ENCODE measurements around the gene WARS2.
"Not testable (repeated sequence)": the region's sequence is repeated elsewhere in the genome, so short reads cannot be mapped to it uniquely, and the experiment has no call there.

Gene WARS2

GRCh38 chr1:119139857-119140176 lies 636 bp downstream of the WARS2 start:
- no peak for DNase-seq (ENCODE audit: low read depth in 2 of 2)

DNA sequence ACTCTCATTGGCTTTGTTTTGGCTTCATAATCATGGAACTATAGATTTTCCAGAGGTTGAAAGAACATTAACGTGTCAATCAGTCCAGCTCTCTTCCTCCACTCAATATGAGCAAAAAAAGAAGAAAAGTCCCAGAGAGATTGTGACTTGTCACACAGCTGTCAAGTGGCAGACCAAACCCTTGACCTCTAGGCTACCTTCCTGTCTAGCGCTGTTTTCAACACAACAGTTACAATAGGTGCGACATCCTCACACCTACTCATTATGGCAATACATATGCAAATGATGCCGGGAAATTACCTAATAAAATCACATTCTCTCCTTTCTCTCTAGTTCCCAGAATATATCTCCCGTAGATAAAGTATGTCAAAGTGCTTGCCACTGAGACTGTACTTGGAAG lies 1.1 kb downstream of the WARS2 start:
- no peak for DNase-seq (ENCODE audit: low read depth in 2 of 2)

DNA sequence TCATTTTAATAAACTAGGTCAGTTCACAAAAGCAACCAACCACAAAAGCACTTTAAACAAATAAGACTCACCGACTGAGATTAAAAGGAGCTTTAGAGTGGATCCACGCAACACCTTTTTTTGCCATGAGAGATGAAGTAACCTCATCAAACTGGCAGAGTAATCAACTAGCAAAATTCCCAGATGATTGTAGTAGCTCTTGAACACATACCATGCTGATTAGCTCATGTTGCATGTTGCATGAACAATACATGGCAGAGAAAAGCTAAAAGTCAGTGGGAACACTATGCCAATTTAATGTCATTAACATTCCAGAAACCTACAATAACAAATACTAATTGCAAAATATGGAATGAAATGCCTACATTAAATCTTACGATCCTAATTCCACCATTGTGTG lies 4.1 kb downstream of the WARS2 start:
- no peak for DNase-seq (ENCODE audit: low read depth in 2 of 2)

DNA sequence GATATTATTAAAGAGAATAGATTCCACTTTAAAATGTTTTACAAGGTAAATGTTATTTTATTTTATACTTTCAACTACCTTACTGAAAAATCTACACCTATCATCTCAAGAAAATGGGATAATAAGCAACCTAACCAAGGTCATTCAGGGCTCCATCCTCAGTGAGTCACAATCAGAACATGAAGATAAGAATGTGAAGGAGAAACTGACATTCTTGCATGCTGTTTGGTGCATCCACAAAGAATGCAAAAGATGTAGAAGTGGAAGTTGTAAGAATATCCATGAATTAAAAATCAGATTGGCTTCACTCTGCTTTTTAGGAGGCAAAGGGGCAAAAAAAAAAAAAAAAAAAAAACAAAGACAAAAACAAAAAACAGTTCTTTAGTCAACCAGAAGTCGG lies 6.5 kb downstream of the WARS2 start:
- DNase-seq (ENCODE audit: low read depth in 2 of 2): no peak

DNA sequence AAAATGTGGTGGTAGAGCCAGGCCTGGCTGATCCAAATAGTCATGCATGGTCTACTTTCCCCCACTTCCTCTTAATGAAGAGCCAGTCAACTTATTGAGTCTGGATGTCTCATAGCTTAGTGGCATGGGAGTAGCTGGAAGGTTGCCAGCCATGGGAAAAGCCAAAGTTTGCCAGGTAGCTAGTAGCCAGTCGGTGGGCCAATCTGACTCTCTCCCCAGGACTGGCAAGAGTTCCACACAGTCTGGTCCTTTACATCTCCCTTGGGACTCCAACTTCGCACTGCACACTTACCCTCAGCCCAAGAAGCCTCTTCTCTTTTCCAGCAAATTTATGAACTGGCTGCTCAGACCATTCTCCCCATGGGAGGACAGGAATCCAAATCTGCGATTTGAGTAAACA lies 8.3 kb downstream of the WARS2 start:
- DNase-seq (ENCODE audit: low read depth in 2 of 2): no peak

DNA sequence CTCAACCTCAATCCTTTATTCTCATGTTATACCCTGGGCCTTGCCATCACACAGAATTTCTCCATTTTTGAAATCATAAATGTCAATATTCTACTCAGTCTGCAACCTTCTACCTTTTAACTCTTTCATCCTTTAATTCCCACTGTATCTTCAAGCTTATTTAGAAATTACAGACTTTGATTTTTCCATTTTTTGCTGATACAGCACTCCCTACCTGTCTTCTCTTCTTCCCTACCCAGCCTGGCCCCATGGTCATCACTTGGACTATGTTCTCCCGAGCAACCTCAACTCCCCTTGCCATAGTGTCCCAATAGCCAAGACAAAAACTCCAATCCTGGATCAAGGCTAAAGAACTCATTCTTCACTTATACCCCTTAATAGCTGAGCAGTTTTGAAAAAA lies 14.6 kb downstream of the WARS2 start:
- DNase-seq (ENCODE audit: low read depth in 2 of 2): no peak

GRCh38 chr1:119124764-119125163 lies 15.7 kb downstream of the WARS2 start:
- DNase-seq (ENCODE audit: low read depth in 2 of 2): no peak

DNA sequence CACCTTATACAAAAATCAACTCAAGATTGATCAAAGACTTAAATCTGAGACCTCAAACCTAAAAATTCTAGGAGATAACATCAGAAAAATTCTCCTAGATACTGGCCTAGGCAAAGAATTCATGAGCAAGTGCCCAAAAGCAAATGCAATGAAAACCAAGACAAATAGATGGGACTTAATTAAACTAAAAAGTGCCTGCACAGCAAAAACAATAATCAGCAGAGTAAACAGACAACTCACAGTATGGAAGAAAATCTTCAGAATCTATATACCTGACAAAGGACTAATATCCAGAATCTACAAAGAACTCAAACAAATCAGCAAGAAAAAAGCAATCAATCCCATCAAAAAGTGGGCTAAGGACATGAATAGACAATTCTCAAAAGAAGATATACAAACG lies 18.6 kb downstream of the WARS2 start:
- DNase-seq (ENCODE audit: low read depth in 2 of 2): not testable (repeated sequence)

DNA sequence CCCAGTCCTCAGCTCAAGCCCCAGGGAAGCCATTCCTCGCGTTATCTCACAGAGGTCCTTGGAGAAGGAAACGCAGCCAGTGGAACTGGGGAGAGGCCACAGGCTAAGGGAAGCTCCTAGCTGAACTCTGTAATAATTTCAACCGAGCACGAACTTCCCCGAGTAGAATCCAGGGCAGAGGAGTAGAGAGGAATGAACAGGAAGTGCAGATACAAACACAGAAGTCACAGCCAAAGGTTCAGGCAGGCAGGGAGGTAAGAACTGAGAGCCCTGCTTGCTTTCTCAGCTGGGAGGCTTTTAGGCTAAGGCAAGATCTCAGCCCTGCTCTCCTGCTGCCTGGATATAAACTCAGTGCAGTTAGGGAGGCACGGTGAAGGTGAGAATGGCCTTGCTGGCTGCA lies 23.7 kb downstream of the WARS2 start:
- no peak for DNase-seq (ENCODE audit: low read depth in 2 of 2)

GRCh38 chr1:119115736-119116135 lies 24.7 kb downstream of the WARS2 start:
- no peak for DNase-seq (ENCODE audit: low read depth in 2 of 2)

DNA sequence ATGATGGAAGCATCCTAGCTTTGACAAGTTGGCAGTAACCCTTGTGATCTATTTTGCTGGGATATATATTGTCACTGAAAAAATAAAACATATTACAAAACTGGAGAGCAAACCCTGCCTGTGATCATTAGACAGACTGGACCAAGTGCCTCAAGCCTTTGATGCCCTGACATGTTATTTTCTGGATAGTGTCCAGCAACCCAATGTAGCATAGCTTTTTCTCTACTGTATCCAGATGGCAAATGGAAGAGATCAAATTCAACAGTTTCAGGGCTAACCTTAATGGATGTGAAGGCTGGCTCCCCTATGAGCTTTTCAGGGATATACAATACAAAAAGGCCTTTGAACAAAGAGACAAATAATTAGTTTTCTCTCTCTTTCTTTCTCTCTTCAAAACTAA lies 25.1 kb downstream of the WARS2 start:
- DNase-seq (ENCODE audit: low read depth in 2 of 2): no peak

DNA sequence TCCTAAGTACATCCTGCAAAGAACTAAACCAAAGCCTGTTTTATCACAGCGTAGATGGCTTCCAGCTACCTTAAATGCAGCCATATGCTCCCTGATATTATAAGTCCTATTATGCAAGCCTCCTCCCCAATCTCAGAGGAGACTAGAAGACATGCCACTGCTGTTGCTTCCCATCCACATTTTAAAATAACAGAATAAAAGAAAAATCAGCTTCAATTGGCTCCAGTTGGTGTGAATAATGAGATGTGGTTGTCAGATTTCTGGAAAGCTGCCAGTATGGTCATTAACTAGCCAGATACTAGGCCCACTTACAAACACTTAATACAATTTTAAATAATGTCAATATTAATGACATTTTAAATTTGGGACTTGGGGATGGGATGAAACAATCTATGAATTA lies 25.7 kb downstream of the WARS2 start:
- no peak for DNase-seq (ENCODE audit: low read depth in 2 of 2)

GRCh38 chr1:119112791-119113190 lies 27.7 kb downstream of the WARS2 start:
- DNase-seq (ENCODE audit: low read depth in 2 of 2): no peak

DNA sequence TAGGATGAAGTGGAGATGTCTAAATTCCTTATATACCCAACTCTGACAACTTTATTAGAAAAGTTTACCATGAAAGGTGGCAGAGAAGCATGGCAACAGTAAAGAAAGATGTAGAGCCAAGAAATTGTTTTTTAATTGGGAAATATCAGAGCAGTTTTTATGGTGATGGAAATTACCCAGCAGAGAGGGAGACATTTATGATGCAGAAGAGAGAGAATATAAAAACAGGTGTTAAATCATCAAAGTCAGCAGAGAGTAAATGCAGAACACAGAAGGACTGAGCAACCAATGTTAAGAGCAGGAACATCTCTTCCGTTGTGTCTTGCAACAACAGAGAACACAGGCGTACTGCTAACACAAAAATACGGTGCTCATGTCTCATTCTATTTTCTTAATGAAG lies 28.2 kb downstream of the WARS2 start:
- no peak for DNase-seq (ENCODE audit: low read depth in 2 of 2)

- DNase-seq (ENCODE audit: low read depth in 2 of 2): no peak
These were observed 31.5 kb downstream of the WARS2 start for GRCh38 chr1:119108988-119109387.

DNA sequence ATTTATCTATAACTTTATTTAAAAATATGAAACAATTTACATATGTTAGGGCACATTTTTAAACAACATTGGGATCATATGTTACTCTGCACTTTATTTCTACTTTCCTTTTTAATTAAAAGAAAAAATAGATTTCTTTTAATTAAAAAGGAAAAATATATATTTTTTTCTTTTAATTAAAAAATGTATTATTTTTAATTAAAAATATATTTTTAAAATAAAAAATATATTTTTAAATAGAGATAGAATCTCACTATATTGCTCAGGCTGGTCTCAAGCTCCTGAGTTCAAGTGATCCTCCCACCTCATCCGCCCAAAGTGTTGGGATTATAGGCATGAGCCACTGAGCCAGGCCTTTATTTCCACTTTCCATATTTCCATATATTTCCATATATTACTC lies 36.7 kb downstream of the WARS2 start:
- DNase-seq (ENCODE audit: low read depth in 2 of 2): no peak

GRCh38 chr1:119102051-119102450 lies 38.4 kb downstream of the WARS2 start:
- DNase-seq (ENCODE audit: low read depth in 2 of 2): no peak

DNA sequence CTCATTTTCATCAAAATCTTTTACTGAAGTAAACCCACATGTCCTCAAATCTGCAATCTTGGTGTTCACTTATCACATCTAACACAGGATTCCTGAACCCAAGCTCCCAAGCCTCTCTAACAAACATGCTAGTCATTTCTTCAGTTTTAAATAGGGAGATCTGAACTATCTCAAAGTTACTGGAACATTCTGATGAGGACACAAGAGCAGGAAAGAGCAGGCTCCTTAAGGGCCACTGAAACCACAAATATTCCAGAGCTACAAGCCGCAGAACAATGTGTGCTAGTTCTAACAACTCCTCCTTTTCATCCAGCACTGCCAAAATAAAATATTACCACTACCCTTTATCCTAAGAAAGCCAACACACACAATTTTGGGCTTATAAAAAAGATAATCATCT lies 38.9 kb downstream of the WARS2 start:
- DNase-seq (ENCODE audit: low read depth in 2 of 2): no peak

GRCh38 chr1:119099775-119100174 lies 40.7 kb downstream of the WARS2 start:
- no peak for DNase-seq (ENCODE audit: low read depth in 2 of 2)

- no peak for DNase-seq (ENCODE audit: low read depth in 2 of 2)
These were observed 43.1 kb downstream of the WARS2 start for GRCh38 chr1:119097380-119097779.

DNA sequence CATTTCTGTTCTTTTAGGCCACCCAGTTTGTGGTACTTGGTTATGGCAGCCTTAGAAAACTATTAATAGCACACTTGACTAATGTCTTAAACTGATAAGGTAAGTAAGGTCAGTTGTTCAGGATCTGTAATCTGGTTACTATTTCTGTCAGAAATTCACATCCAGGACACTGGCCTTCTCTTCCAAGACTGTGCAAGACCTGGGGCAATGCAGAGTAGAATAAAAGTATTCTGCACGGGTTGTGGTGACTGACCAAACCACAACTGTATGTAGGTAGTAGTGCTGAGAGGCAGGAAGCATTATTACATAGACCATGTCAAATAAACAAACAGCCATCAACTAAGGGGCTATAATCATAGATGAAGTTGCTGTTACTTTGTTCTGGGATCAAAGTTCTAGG lies 46.7 kb downstream of the WARS2 start:
- DNase-seq (ENCODE audit: low read depth in 2 of 2): no peak

DNA sequence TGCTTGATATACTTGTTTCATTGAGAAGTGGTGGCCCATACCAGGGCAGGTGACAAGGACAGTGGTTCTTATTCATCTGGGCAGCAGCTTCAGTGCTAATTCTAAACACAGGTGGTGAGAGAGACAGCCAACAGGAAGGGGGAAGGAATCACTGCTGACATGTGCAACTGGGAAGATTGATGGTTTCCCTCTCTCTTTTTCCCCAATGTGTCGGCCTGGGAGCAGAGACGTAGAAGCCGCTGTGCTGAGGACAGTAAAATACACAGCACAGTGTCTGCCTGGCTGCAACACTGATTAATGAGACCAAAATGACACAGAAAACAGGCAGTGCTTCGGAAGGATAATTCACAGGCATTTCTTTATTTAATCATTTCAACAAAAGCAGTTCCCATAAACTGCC lies 48.8 kb downstream of the WARS2 start:
- no peak for DNase-seq (ENCODE audit: low read depth in 2 of 2)

DNA sequence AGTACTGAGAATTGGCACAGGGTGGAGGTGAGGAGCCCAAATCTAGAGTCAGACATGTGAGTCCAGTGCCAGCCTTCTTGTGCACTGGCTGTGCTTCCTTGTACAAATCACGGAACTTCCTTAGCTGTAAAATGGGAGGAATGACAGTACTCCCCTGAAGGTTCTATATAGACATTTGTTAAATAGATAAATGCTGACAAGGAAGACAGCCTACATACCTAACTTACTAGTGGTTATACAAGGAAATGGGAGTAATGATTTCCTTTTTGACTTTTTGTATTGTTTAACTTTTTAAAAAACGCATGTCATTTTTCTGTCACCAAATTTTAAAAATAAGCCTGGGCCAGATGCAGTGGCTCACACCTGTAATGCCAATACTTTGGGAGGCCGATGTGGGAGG lies 50.2 kb downstream of the WARS2 start:
- no peak for DNase-seq (ENCODE audit: low read depth in 2 of 2)

GRCh38 chr1:119086830-119087229 lies 53.6 kb downstream of the WARS2 start:
- DNase-seq (ENCODE audit: low read depth in 2 of 2): no peak

DNA sequence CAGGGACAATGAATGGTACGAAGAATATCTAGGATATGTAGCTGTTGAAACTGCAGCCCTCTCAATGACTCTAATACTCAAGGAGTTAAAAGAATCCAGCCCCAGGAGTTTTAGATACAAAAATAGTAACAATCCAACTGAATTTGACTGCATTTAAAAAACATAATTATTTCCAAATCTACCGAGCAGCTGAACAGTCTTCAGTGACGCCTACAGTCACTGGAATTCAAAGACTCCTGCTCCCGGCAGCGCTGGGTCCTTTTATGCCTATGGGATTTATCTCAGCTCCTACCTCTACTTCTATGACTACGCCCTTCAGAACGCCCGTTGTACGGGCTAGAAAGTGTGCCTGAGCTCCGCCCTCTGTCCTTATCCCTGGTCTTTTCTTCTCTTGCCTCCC lies 55.7 kb downstream of the WARS2 start:
- no peak for DNase-seq (ENCODE audit: low read depth in 2 of 2)
